GM12801 (cell line): ENCODE data around the gene FAM184A.

Source experiments
- CTCF ChIP-seq: IDR thresholded peaks from one replicate; pipeline ENCODE4 v1.5.1; 2011; ENCODE audit warnings: control low read depth; ENCODE audit not compliant: insufficient read length; ENCODE audit errors: extremely low read depth

The FAM184A gene

DNA sequence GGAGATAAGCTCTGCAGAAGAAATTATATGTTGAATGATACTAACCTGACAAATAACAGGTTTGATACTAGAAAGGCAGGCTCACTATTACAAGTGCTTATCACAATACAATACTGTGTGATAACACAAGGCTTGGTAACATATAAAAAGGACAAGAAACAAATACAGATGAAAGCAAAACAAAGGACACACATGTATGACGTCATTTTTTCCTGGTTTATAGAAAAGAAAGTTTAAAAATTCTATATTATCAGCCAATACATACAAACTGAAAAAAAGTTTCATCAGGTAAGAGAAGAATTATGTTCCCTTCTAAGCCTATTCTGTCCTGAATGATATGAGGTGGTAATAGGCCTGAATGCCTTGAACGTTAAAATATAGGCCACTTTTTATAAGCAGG lies 111.2 kb downstream of the FAM184A start:
- TF ChIP-seq CTCF, result no peak

DNA sequence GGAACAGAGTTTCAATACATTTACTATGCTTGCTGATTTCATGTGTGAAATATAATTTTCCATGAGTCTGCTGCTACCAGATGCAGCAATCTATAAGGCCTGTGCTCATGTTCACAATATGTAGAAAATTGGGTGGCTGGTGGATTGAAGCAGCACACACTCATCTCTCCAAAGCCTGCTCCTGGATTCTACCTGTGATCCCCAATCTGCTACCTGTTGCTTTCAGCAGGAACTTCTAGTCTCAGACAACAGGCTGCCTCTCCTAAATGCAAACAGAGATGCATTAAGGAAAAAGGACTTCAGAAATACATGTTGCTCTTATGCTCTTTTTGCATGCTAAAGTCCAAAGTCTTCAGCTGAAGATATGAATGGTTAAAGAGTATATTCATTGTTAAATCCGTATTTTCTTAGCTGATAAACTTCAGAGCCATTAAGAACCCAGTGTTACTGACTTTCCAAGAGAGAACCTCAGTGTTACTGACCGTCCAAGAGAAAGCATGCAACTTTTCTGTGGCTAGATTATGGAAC lies 112.6 kb downstream of the FAM184A start:
- no peak for TF ChIP-seq CTCF

DNA sequence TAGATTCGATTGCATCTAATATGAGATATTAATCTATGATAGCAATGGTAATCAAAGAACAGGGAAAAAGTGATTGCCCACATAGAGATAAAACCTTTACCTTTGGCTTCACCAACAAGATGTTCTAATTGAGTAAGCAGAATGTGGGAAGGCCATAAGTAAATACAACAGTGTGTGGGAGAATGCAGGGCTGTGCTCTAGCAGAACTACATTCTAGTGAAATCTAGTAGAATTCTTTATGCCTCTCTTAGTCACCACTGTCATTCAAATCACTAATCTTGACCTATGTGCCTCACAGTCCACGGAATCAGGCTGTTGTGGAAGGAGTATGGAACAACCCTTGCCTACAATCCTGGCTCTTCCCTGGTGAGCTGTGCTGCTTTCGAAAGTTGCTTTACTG lies 113.1 kb downstream of the FAM184A start:
- no peak for TF ChIP-seq CTCF

- no peak for TF ChIP-seq CTCF
Measured at GRCh38 chr6:118963003-118963402, 115.5 kb downstream of the FAM184A start.

DNA sequence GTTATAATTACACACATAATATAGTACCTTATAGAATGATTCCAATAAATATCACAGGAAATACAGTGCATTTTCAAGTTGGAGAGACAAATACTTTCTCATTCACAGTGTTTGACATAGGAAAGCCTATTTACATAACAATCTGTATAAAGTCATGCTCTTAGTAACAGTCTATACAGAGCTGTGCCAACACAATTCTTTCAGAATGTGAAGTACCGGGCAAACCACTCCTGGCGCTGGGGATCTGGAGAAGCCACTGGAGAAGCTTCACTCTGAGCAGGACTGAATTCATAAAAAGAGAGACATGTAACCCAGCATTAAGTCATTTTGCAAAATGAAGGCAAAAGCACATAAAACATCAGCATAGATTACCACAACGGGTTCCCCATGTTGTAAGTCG lies 118.6 kb downstream of the FAM184A start:
- no peak for TF ChIP-seq CTCF

GRCh38 chr6:118953391-118953790 lies 125.1 kb downstream of the FAM184A start:
- no peak for TF ChIP-seq CTCF

DNA sequence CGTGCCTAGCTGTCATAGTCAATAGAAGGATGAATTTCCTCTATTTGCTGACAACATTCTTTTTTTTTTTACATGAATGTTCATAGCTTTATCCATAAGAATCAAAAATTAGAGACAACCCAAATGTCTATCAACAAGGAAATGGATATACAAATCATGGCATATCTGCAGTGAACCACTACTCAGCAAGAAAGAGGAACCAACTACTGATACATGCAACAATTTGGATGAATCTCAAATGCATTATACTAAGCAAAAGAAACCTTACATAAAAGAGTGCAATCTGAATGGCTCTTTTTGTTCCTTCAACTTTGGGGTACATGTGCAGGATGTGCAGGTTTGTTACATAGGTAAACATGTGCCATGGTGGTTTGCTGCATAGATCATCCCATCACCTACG lies 125.8 kb downstream of the FAM184A start:
- TF ChIP-seq CTCF, result no peak

DNA sequence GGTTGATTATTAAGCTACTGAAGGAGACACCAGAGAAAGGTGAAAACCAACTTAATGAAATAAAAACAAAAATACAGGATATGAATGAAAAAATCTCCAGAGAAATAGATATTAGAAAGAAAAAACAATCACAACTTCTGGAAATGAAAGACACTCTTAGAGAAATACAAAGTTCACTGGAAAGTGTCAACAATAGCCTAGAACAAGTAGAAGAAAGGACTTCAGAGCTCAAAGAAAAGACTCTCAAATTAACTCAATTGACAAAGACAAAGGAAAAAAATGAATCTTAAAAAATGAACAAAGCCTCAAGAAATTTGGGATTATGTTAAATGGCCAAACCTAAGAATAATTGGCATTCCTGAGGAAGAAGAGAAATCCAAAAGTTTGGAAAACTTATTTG lies 133.2 kb downstream of the FAM184A start:
- TF ChIP-seq CTCF, result no peak
